HL-60 (cell line): Measurements from ENCODE around the gene ENDOU.
A peak's percentile ranks its signal among the peaks of the same experiment; 100 is the strongest.

ENCODE experiments used
- DNase-seq, 2 experiments: peaks; one replicate each; pipeline ENCODE4 v3.0.0-alpha.2; 2010 to 2020; ENCODE audit warnings: low read depth in 1 of 2, low spot score in 1 of 2
- H3K27ac ChIP-seq: fragments of 250-450 bp; sonication (Bioruptor Pico); replicated peaks from 2 replicates; pipeline ENCODE4 v1.5.1; 2020; ENCODE audit warnings: mild to moderate bottlenecking, moderate library complexity
- H3K27me3 ChIP-seq: fragments of 250-450 bp; sonication (Bioruptor Pico); 2 replicates; pipeline ENCODE4 v1.5.1; 2021; ENCODE audit warnings: mild to moderate bottlenecking, moderate library complexity; ENCODE audit not compliant: insufficient read depth, poor library complexity, severe bottlenecking
- H3K4me3 ChIP-seq: replicated peaks from 2 replicates; pipeline ENCODE4 v1.5.1; 2011; ENCODE audit warnings: mild to moderate bottlenecking, control low read depth, low read length; ENCODE audit not compliant: insufficient read depth
- GABPA ChIP-seq: IDR thresholded peaks from 2 replicates; pipeline ENCODE4 v1.6.1; 2012; ENCODE audit warnings: low read depth
- POLR2AphosphoS5 ChIP-seq: IDR thresholded peaks from 2 replicates; pipeline ENCODE4 v1.6.1; 2012; ENCODE audit warnings: low read depth
- REST ChIP-seq: IDR thresholded peaks from 2 replicates; pipeline ENCODE4 v1.6.1; 2012; ENCODE audit warnings: low read depth; ENCODE audit not compliant: insufficient replicate concordance
- SPI1 ChIP-seq: IDR thresholded peaks from 2 replicates; pipeline ENCODE4 v1.6.1; 2012; ENCODE audit warnings: low read depth, mild to moderate bottlenecking, borderline replicate concordance
- TF ChIP-seq, protein P1 (sequence below): IDR thresholded peaks from one replicate; pipeline ENCODE4 v1.5.1; 2011; ENCODE audit warnings: low read length, control low read depth, inconsistent platforms; ENCODE audit not compliant: insufficient read depth

ENDOU gene

GRCh38 chr12:47722941-47723631, 2.2 kb downstream of the ENDOU start:
- DNase-seq = no peak
- TF ChIP-seq, protein P1, sequence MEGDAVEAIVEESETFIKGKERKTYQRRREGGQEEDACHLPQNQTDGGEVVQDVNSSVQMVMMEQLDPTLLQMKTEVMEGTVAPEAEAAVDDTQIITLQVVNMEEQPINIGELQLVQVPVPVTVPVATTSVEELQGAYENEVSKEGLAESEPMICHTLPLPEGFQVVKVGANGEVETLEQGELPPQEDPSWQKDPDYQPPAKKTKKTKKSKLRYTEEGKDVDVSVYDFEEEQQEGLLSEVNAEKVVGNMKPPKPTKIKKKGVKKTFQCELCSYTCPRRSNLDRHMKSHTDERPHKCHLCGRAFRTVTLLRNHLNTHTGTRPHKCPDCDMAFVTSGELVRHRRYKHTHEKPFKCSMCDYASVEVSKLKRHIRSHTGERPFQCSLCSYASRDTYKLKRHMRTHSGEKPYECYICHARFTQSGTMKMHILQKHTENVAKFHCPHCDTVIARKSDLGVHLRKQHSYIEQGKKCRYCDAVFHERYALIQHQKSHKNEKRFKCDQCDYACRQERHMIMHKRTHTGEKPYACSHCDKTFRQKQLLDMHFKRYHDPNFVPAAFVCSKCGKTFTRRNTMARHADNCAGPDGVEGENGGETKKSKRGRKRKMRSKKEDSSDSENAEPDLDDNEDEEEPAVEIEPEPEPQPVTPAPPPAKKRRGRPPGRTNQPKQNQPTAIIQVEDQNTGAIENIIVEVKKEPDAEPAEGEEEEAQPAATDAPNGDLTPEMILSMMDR = no peak
- TF ChIP-seq REST (no peak), GABPA (no peak), POLR2AphosphoS5 (no peak), SPI1 (no peak)
- Histone ChIP-seq H3K27me3 (no peaks in the 10 kb centered on the region), H3K4me3 (no peak overlapping the region), H3K27ac (no peak overlapping the region)

- H3K4me3 ChIP-seq = no peak overlapping the region
- DNase-seq = no peak
- no peak for TF ChIP-seq GABPA
- TF ChIP-seq REST = no peak
- no peak for TF ChIP-seq SPI1
- TF ChIP-seq, protein P1 = no peak
- TF ChIP-seq POLR2AphosphoS5 = no peak
- no peak overlapping the region for H3K27ac ChIP-seq
- no peaks in the 10 kb centered on the region for H3K27me3 ChIP-seq
These were observed 3.0 kb downstream of the ENDOU start for GRCh38 chr12:47722136-47722834.

DNA sequence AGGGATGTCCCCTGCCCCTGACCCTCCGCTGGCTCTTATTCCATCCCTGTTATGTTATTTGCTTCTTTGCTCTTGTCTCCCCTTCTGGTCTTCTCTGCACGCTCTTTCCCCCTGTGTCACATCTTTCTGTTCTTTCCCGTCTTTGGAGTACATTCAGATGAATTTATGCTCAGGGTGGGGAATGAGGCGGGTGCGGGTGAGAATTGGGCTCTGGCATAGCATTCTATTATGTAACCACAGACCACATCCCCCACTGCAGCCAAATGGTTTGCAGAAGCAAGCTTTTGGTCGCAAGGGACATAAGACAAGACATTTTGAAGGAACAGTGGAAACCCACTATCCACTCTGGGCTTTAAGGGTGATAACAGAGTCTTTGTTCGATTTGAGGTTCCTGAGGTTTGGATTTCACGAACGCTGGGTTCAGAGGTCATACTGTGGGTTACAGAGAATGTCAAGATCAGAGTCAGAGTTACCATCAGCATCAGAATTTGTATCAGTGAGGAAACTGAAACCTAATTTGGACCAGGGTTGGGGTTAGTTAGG, 3.8 kb downstream of the ENDOU start:
- Histone ChIP-seq H3K4me3 (no peak overlapping the region), H3K27me3 (no peaks in the 10 kb centered on the region), H3K27ac (no peak overlapping the region)
- peak in 1 of 2 experiments; percentile 66 for DNase-seq
- no peak for TF ChIP-seq GABPA
- TF ChIP-seq SPI1 = no peak
- TF ChIP-seq POLR2AphosphoS5 = no peak
- TF ChIP-seq, protein P1 = no peak
- TF ChIP-seq REST = no peak
